Stromal cell of bone marrow (primary cell): ENCODE data around the gene WDR72.
"Not testable (repeated sequence)": the region's sequence is repeated elsewhere in the genome, so short reads cannot be mapped to it uniquely, and the experiment has no call there.

Experiments used
- DNase-seq: peaks from one replicate; pipeline ENCODE4 v3.0.0-alpha.2; 2012; ENCODE audit warnings: low read depth

WDR72 gene

GRCh38 chr15:53709821-53710220 is 49.6 kb downstream of the WDR72 start:
- DNase-seq, result no peak

- no peak for DNase-seq
These were observed 64.1 kb downstream of the WDR72 start for GRCh38 chr15:53695365-53695764.

- DNase-seq, result no peak
These were observed 65.0 kb downstream of the WDR72 start for GRCh38 chr15:53694476-53694874.

GRCh38 chr15:53693729-53694475 is 65.6 kb downstream of the WDR72 start:
- DNase-seq, result no peak

GRCh38 chr15:53684162-53684561 is 75.3 kb downstream of the WDR72 start:
- not testable (repeated sequence) for DNase-seq

- DNase-seq, result no peak
These were observed 78.4 kb downstream of the WDR72 start for GRCh38 chr15:53681056-53681455.

GRCh38 chr15:53675832-53676231 is 83.6 kb downstream of the WDR72 start:
- no peak for DNase-seq

GRCh38 chr15:53671545-53671944 is 87.9 kb downstream of the WDR72 start:
- no peak for DNase-seq

- DNase-seq, result no peak
These were observed 88.8 kb downstream of the WDR72 start for GRCh38 chr15:53670701-53671100.

- no peak for DNase-seq
These were observed 93.5 kb downstream of the WDR72 start for GRCh38 chr15:53665930-53666329.

- no peak for DNase-seq
These were observed 100.5 kb downstream of the WDR72 start for GRCh38 chr15:53658827-53659555.

- no peak for DNase-seq
These were observed 101.2 kb downstream of the WDR72 start for GRCh38 chr15:53658255-53658654.

- DNase-seq, result no peak
These were observed 110.5 kb downstream of the WDR72 start for GRCh38 chr15:53648934-53649333.

GRCh38 chr15:53644660-53645059 is 114.8 kb downstream of the WDR72 start:
- no peak for DNase-seq

GRCh38 chr15:53634517-53635106 is 124.9 kb downstream of the WDR72 start:
- DNase-seq, result no peak

- no peak for DNase-seq
These were observed 132.2 kb downstream of the WDR72 start for GRCh38 chr15:53627279-53627678.

- DNase-seq, result no peak
These were observed 133.3 kb downstream of the WDR72 start for GRCh38 chr15:53625962-53626845.

- DNase-seq, result no peak
These were observed 134.2 kb downstream of the WDR72 start for GRCh38 chr15:53625260-53625659.

- DNase-seq, result no peak
These were observed 141.0 kb downstream of the WDR72 start for GRCh38 chr15:53618461-53618860.

- DNase-seq, result no peak
These were observed 148.1 kb downstream of the WDR72 start for GRCh38 chr15:53611145-53611920.

GRCh38 chr15:53591041-53591440 is 168.4 kb downstream of the WDR72 start:
- DNase-seq, result no peak
